ENCODE results near the gene ARHGDIG.

- TF ChIP-seq EZH2 (optimal IDR thresholded peaks at IDR 0.05; ENCODE audit: low read depth, low read length) (no peak), EZH2phosphoT487 (IDR thresholded peaks at IDR 0.05; ENCODE audit: low read length) (no peak)
Measured at GRCh38 chr16:322476-323143, 42.2 kb downstream of the ARHGDIG start.

All from MM.1S (cell line).